Measurements from ENCODE around the gene S1PR1. TPM values are rescaled to one million over a fixed set of nuclear protein-coding genes. Genes with fewer than 3 reads are reported as not detected.

Gene S1PR1
- total RNA-seq, 1 experiment from 2014 or later, result 1.1 TPM

GRCh38 chr1:101239095-101240040 is 2.5 kb downstream of the S1PR1 start:
- ChIA-PET CTCF (interaction anchor here (0.7 to 1.2 kb wide), 2 partner anchors 13 to 199 kb away, joined by 4 to 6 read pairs; no protein-coding TSS in a partner anchor), POLR2A (ENCODE audit: low non-redundant PET) (no interaction called here)
- Histone ChIP-seq H3K4me3 (ENCODE audit: low read depth, low read length, poor library complexity, severe bottlenecking) (no peak overlapping the region), H3K9me3 (ENCODE audit: low read depth, low read length, poor library complexity, severe bottlenecking) (no peaks in the 10 kb centered on the region), H3K36me3 (ENCODE audit: insufficient read depth, low read length, poor library complexity, severe bottlenecking) (no peaks in the 10 kb centered on the region), H3K27ac (ENCODE audit: low read depth, low read length, poor library complexity, severe bottlenecking) (no peak overlapping the region), H3K27me3 (replicated peaks; ENCODE audit: insufficient read depth, low read depth, low read length, poor library complexity) (no peaks in the 10 kb centered on the region), H3K4me1 (ENCODE audit: insufficient read depth, low read length, poor library complexity, severe bottlenecking) (peaks cover 12% of the 10 kb centered on the region)
- TF ChIP-seq CTCF (conservative IDR thresholded peaks at IDR 0.05; ENCODE audit: low read depth, low read length) (no peak; the same call in 1 of the 2 replicates), EZH2 (IDR thresholded peaks at IDR 0.05; ENCODE audit: borderline replicate concordance, low read depth, low read length, poor library complexity, severe bottlenecking) (no peak)
- no TSS peak for BruUV-seq (replicated peaks)
- no peak for DNase-seq (ENCODE audit: low spot score)
- intact Hi-C loops (cut with micrococcal nuclease; ENCODE audit: unreplicated experiment), result loop anchor here (5.0 to 10.0 kb wide), 2 partner anchors 212 to 285 kb away; partner anchors contain the start of gene DPH5

- Histone ChIP-seq H3K4me3 (ENCODE audit: low read depth, low read length, poor library complexity, severe bottlenecking) (no peak overlapping the region), H3K36me3 (ENCODE audit: insufficient read depth, low read length, poor library complexity, severe bottlenecking) (no peaks in the 10 kb centered on the region), H3K27ac (ENCODE audit: low read depth, low read length, poor library complexity, severe bottlenecking) (no peak overlapping the region), H3K9me3 (ENCODE audit: low read depth, low read length, poor library complexity, severe bottlenecking) (no peaks in the 10 kb centered on the region), H3K4me1 (ENCODE audit: insufficient read depth, low read length, poor library complexity, severe bottlenecking) (peaks cover 12% of the 10 kb centered on the region), H3K27me3 (replicated peaks; ENCODE audit: insufficient read depth, low read depth, low read length, poor library complexity) (no peaks in the 10 kb centered on the region)
- no peak for TF ChIP-seq CTCF (conservative IDR thresholded peaks at IDR 0.05; ENCODE audit: low read depth, low read length)
- no peak for TF ChIP-seq EZH2 (IDR thresholded peaks at IDR 0.05; ENCODE audit: borderline replicate concordance, low read depth, low read length, poor library complexity, severe bottlenecking)
- intact Hi-C loops (cut with micrococcal nuclease; ENCODE audit: unreplicated experiment), result no loop called here
- ChIA-PET POLR2A (ENCODE audit: low non-redundant PET) (no interaction called here), CTCF (no interaction called here)
- DNase-seq (ENCODE audit: low spot score), result no peak
- no TSS peak for BruUV-seq (replicated peaks)
Measured at GRCh38 chr1:101240041-101240430, 3.2 kb downstream of the S1PR1 start.

GRCh38 chr1:101241485-101242225 is 4.8 kb downstream of the S1PR1 start:
- POLR2A ChIA-PET (ENCODE audit: low non-redundant PET), result interaction anchor here (0.6 kb wide), 1 partner anchor 26 kb away, joined by 6 read pairs; no protein-coding TSS in a partner anchor
- CTCF ChIA-PET, result no interaction called here
- Histone ChIP-seq H3K4me1 (ENCODE audit: insufficient read depth, low read length, poor library complexity, severe bottlenecking) (peaks cover 6% of the 10 kb centered on the region), H3K27me3 (replicated peaks; ENCODE audit: insufficient read depth, low read depth, low read length, poor library complexity) (no peaks in the 10 kb centered on the region), H3K27ac (ENCODE audit: low read depth, low read length, poor library complexity, severe bottlenecking) (no peak overlapping the region), H3K9me3 (ENCODE audit: low read depth, low read length, poor library complexity, severe bottlenecking) (no peaks in the 10 kb centered on the region), H3K36me3 (ENCODE audit: insufficient read depth, low read length, poor library complexity, severe bottlenecking) (no peaks in the 10 kb centered on the region), H3K4me3 (ENCODE audit: low read depth, low read length, poor library complexity, severe bottlenecking) (no peak overlapping the region)
- no peak for DNase-seq (ENCODE audit: low spot score)
- intact Hi-C loops (cut with micrococcal nuclease; ENCODE audit: unreplicated experiment), result no loop called here
- no peak for TF ChIP-seq CTCF (conservative IDR thresholded peaks at IDR 0.05; ENCODE audit: low read depth, low read length)
- no peak for TF ChIP-seq EZH2 (IDR thresholded peaks at IDR 0.05; ENCODE audit: borderline replicate concordance, low read depth, low read length, poor library complexity, severe bottlenecking)
- BruUV-seq (replicated peaks), result no TSS peak

All from A673 (cell line).